Measurements from ENCODE around the gene EFCAB6. TPM values are rescaled to one million over a fixed set of nuclear protein-coding genes. Genes with fewer than 3 reads are reported as not detected.

The EFCAB6 gene
- total and polyA plus RNA-seq, 4 donors, result 0.14 to 2.1 (median 0.53) TPM

DNA sequence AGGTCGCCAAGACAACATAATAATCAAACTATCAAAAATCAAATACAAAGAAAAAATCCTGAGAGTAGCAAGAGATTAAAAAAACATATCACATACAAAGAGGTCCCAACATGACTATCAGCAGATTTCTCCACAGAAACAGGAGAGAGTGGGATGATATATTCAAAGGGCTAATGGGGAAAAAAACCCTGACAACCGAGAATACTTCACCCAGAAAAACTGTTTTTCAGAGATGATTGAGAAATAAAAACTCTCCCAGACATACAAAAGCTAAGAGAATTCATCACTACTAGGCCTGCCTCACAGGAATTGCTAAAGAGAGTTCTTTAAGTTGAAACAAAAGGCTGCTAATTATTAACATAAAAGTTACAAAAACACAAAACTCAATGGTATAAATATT, 108.1 kb downstream of the EFCAB6 start:
- TF ChIP-seq, protein P1, sequence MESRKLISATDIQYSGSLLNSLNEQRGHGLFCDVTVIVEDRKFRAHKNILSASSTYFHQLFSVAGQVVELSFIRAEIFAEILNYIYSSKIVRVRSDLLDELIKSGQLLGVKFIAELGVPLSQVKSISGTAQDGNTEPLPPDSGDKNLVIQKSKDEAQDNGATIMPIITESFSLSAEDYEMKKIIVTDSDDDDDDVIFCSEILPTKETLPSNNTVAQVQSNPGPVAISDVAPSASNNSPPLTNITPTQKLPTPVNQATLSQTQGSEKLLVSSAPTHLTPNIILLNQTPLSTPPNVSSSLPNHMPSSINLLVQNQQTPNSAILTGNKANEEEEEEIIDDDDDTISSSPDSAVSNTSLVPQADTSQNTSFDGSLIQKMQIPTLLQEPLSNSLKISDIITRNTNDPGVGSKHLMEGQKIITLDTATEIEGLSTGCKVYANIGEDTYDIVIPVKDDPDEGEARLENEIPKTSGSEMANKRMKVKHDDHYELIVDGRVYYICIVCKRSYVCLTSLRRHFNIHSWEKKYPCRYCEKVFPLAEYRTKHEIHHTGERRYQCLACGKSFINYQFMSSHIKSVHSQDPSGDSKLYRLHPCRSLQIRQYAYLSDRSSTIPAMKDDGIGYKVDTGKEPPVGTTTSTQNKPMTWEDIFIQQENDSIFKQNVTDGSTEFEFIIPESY (IDR thresholded peaks at IDR 0.05), result no peak
- TF ChIP-seq EGR1 (IDR thresholded peaks at IDR 0.05; ENCODE audit: low read depth in 2 of 2) (no peak), SP1 (IDR thresholded peaks at IDR 0.05) (no peak), RAD21 (IDR thresholded peaks at IDR 0.05) (no peak), YY1 (IDR thresholded peaks at IDR 0.05) (no peak), NR2F2 (IDR thresholded peaks at IDR 0.05) (no peak), GABPA (IDR thresholded peaks at IDR 0.05 in 1 of 2, conservative IDR thresholded peaks at IDR 0.05 in 1 of 2) (no peak), HNF4G (IDR thresholded peaks at IDR 0.05) (no peak), RXRA (IDR thresholded peaks at IDR 0.05) (no peak), FOXA2 (IDR thresholded peaks at IDR 0.05) (no peak), FOXA1 (IDR thresholded peaks at IDR 0.05) (no peak), JUND (IDR thresholded peaks at IDR 0.05) (no peak)
- TF ChIP-seq, protein P2, sequence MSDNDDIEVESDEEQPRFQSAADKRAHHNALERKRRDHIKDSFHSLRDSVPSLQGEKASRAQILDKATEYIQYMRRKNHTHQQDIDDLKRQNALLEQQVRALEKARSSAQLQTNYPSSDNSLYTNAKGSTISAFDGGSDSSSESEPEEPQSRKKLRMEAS (IDR thresholded peaks at IDR 0.05), result no peak
- TF ChIP-seq, protein P3, sequence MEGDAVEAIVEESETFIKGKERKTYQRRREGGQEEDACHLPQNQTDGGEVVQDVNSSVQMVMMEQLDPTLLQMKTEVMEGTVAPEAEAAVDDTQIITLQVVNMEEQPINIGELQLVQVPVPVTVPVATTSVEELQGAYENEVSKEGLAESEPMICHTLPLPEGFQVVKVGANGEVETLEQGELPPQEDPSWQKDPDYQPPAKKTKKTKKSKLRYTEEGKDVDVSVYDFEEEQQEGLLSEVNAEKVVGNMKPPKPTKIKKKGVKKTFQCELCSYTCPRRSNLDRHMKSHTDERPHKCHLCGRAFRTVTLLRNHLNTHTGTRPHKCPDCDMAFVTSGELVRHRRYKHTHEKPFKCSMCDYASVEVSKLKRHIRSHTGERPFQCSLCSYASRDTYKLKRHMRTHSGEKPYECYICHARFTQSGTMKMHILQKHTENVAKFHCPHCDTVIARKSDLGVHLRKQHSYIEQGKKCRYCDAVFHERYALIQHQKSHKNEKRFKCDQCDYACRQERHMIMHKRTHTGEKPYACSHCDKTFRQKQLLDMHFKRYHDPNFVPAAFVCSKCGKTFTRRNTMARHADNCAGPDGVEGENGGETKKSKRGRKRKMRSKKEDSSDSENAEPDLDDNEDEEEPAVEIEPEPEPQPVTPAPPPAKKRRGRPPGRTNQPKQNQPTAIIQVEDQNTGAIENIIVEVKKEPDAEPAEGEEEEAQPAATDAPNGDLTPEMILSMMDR (IDR thresholded peaks at IDR 0.05; ENCODE audit: low read depth, low read length, missing input control), result no peak
- TF ChIP-seq, protein P4, sequence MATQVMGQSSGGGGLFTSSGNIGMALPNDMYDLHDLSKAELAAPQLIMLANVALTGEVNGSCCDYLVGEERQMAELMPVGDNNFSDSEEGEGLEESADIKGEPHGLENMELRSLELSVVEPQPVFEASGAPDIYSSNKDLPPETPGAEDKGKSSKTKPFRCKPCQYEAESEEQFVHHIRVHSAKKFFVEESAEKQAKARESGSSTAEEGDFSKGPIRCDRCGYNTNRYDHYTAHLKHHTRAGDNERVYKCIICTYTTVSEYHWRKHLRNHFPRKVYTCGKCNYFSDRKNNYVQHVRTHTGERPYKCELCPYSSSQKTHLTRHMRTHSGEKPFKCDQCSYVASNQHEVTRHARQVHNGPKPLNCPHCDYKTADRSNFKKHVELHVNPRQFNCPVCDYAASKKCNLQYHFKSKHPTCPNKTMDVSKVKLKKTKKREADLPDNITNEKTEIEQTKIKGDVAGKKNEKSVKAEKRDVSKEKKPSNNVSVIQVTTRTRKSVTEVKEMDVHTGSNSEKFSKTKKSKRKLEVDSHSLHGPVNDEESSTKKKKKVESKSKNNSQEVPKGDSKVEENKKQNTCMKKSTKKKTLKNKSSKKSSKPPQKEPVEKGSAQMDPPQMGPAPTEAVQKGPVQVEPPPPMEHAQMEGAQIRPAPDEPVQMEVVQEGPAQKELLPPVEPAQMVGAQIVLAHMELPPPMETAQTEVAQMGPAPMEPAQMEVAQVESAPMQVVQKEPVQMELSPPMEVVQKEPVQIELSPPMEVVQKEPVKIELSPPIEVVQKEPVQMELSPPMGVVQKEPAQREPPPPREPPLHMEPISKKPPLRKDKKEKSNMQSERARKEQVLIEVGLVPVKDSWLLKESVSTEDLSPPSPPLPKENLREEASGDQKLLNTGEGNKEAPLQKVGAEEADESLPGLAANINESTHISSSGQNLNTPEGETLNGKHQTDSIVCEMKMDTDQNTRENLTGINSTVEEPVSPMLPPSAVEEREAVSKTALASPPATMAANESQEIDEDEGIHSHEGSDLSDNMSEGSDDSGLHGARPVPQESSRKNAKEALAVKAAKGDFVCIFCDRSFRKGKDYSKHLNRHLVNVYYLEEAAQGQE (IDR thresholded peaks at IDR 0.05), result no peak
- 86% methylated on average over 2 of the region's 2 CpGs for WGBS

DNA sequence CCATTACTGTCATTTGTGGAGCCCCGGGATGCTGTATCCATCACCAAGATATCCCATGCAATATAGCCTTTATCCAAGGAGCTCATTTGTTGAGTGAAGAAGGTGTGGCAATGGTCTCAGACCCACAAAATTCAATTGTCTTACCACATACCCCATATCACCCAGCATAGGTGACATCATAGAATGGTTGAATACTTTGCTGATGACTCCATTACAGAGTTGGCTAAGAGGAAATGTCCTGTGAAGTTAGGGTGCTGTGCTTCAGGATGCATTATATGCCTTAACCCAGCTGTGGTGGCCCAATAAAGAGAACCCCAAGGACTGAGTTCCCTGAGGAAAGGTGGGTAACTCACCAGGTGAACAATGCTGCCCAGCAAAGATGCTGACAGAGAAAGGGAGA, 113.7 kb downstream of the EFCAB6 start:
- TF ChIP-seq EGR1 (IDR thresholded peaks at IDR 0.05; ENCODE audit: low read depth in 2 of 2), result no peak
- TF ChIP-seq, protein P4 (IDR thresholded peaks at IDR 0.05), result no peak
- no peak for DNase-seq (ENCODE audit: low spot score)
- WGBS, result 98% methylated on average over 1 of the region's 1 CpG

More for the DNA sequence above, 108.1 kb downstream of the EFCAB6 start:
- DNase-seq (ENCODE audit: low spot score), result no peak
- Histone ChIP-seq H3K27me3 (ENCODE audit: control insufficient read depth in 4 of 4, insufficient read depth in 4 of 4, low read length in 3 of 4) (no peaks in the 10 kb centered on the region), H3K9me3 (ENCODE audit: control insufficient read depth in 4 of 4, low read length in 3 of 4) (peaks cover 0 to 4% (median 0%) of the 10 kb centered on the region in 4 donors), H3K36me3 (ENCODE audit: control insufficient read depth in 4 of 4, insufficient read depth in 3 of 4, low read depth in 1 of 4, low read length in 3 of 4) (no peaks in the 10 kb centered on the region), H3K27ac (ENCODE audit: low read depth in 1 of 2, low read length in 2 of 2) (no peak overlapping the region), H3K4me3 (ENCODE audit: low read depth in 1 of 3, low read length in 3 of 3) (no peak overlapping the region), H3K4me1 (ENCODE audit: control insufficient read depth in 4 of 4, insufficient read depth in 4 of 4, low read length in 3 of 4) (peaks cover 0 to 8% (median 3%) of the 10 kb centered on the region in 4 donors), H3K9ac (ENCODE audit: low read depth in 1 of 2, low read length in 2 of 2) (no peak overlapping the region)

More for the DNA sequence above, 113.7 kb downstream of the EFCAB6 start:
- no peaks in the 10 kb centered on the region for H3K9me3 ChIP-seq (ENCODE audit: control insufficient read depth in 4 of 4, low read length in 3 of 4)
- H3K4me3 ChIP-seq (ENCODE audit: low read depth in 1 of 3, low read length in 3 of 3), result no peak overlapping the region
- H3K27ac ChIP-seq (ENCODE audit: low read depth in 1 of 2, low read length in 2 of 2), result no peak overlapping the region
- H3K36me3 ChIP-seq (ENCODE audit: control insufficient read depth in 4 of 4, insufficient read depth in 3 of 4, low read depth in 1 of 4, low read length in 3 of 4), result no peaks in the 10 kb centered on the region
- peaks cover 0 to 2% (median 0%) of the 10 kb centered on the region in 4 donors for H3K4me1 ChIP-seq (ENCODE audit: control insufficient read depth in 4 of 4, insufficient read depth in 4 of 4, low read length in 3 of 4)
- H3K9ac ChIP-seq (ENCODE audit: low read depth in 1 of 2, low read length in 2 of 2), result no peak overlapping the region
- H3K27me3 ChIP-seq (ENCODE audit: control insufficient read depth in 4 of 4, insufficient read depth in 4 of 4, low read length in 3 of 4), result no peaks in the 10 kb centered on the region
